ENCODE data around the gene CNTFR. TPM values are rescaled to one million over a fixed set of nuclear protein-coding genes. Genes with fewer than 3 reads are reported as not detected.
A peak's percentile ranks its signal among the peaks of the same experiment; 100 is the strongest.

Gene CNTFR
- total and polyA plus RNA-seq, 2 experiments from 2014 or later = not detected

GRCh38 chr9:34607331-34607730 is 17.8 kb upstream of the CNTFR start:
- no peak overlapping the region for H3K4me3 ChIP-seq
- H3K9me2 ChIP-seq (ENCODE audit: insufficient read depth) = no peaks in the 10 kb centered on the region
- H3K27ac ChIP-seq = no peak overlapping the region
- in situ Hi-C loops (cut with MboI) = loop anchor here (25.0 kb wide), 1 partner anchor 95 kb away; the partner anchor contains the start of gene ENHO
- peaks cover 5% of the 10 kb centered on the region; the same call in 1 of the 2 replicates for H3K4me1 ChIP-seq (ENCODE audit: insufficient read depth)
- no peaks in the 10 kb centered on the region for H4K20me1 ChIP-seq (ENCODE audit: insufficient read depth)
- H3K27me3 ChIP-seq (replicated peaks; ENCODE audit: insufficient read depth) = no peaks in the 10 kb centered on the region
- no peak overlapping the region for H2AFZ ChIP-seq
- no peak overlapping the region for H3K4me2 ChIP-seq (ENCODE audit: unreplicated experiment)
- WGBS, 2 experiments (ENCODE audit: low coverage in 1 of 2, low lambda C conversion rate in 2 of 2, missing lambda C conversion rate in 2 of 2) = 66 to 85% methylated on average over 2 of the region's 2 CpGs
- H3F3A ChIP-seq (ENCODE audit: insufficient read depth) = no peaks in the 10 kb centered on the region
- H3K9me3 ChIP-seq (ENCODE audit: low read depth) = no peaks in the 10 kb centered on the region
- TF ChIP-seq EZH2 (IDR thresholded peaks at IDR 0.05; ENCODE audit: insufficient read depth, poor library complexity, severe bottlenecking) = no peak
- no peak for DNase-seq
- no peak overlapping the region for H3K9ac ChIP-seq
- no peaks in the 10 kb centered on the region for H3K36me3 ChIP-seq (ENCODE audit: low read depth)
- peaks cover 16% of the 10 kb centered on the region for H3K79me2 ChIP-seq (ENCODE audit: insufficient read depth)

GRCh38 chr9:34606905-34607304 is 17.4 kb upstream of the CNTFR start:
- Histone ChIP-seq H3K4me2 (ENCODE audit: unreplicated experiment) (no peak overlapping the region), H3K4me1 (ENCODE audit: insufficient read depth) (peaks cover 5% of the 10 kb centered on the region; the same call in 1 of the 2 replicates), H2AFZ (no peak overlapping the region), H3K79me2 (ENCODE audit: insufficient read depth) (peaks cover 16% of the 10 kb centered on the region), H3K9me2 (ENCODE audit: insufficient read depth) (no peaks in the 10 kb centered on the region), H3K9ac (no peak overlapping the region), H3K27ac (no peak overlapping the region), H3K9me3 (ENCODE audit: low read depth) (no peaks in the 10 kb centered on the region), H3K27me3 (replicated peaks; ENCODE audit: insufficient read depth) (no peaks in the 10 kb centered on the region), H3K4me3 (no peak overlapping the region), H3K36me3 (ENCODE audit: low read depth) (no peaks in the 10 kb centered on the region), H4K20me1 (ENCODE audit: insufficient read depth) (no peaks in the 10 kb centered on the region), H3F3A (ENCODE audit: insufficient read depth) (no peaks in the 10 kb centered on the region)
- in situ Hi-C loops (cut with MboI) = loop anchor here (25.0 kb wide), 1 partner anchor 95 kb away; the partner anchor contains the start of gene ENHO
- WGBS, 2 experiments (ENCODE audit: low coverage in 1 of 2, low lambda C conversion rate in 2 of 2, missing lambda C conversion rate in 2 of 2) = 87 to 90% methylated on average over 3 of the region's 3 CpGs
- no peak for DNase-seq
- TF ChIP-seq EZH2 (IDR thresholded peaks at IDR 0.05; ENCODE audit: insufficient read depth, poor library complexity, severe bottlenecking) (no peak), EZH2phosphoT487 (IDR thresholded peaks at IDR 0.05; ENCODE audit: insufficient read depth, low read depth) (no peak)

- H3K9ac ChIP-seq = no peak overlapping the region
- in situ Hi-C loops (cut with MboI) = loop anchor here (25.0 kb wide), 1 partner anchor 94 kb away; the partner anchor contains the start of gene ENHO
These were observed 16.7 kb upstream of the CNTFR start for GRCh38 chr9:34606190-34606589.

GRCh38 chr9:34603610-34604231 is 14.2 kb upstream of the CNTFR start:
- H3K4me3 ChIP-seq = no peak overlapping the region
- H3K27ac ChIP-seq = no peak overlapping the region
- H3K4me2 ChIP-seq (ENCODE audit: unreplicated experiment) = no peak overlapping the region
- no peaks in the 10 kb centered on the region for H3K9me3 ChIP-seq (ENCODE audit: low read depth)
- H3F3A ChIP-seq (ENCODE audit: insufficient read depth) = no peaks in the 10 kb centered on the region
- H3K4me1 ChIP-seq (ENCODE audit: insufficient read depth) = no peaks in the 10 kb centered on the region
- no peaks in the 10 kb centered on the region for H4K20me1 ChIP-seq (ENCODE audit: insufficient read depth)
- TF ChIP-seq EZH2phosphoT487 (IDR thresholded peaks at IDR 0.05; ENCODE audit: insufficient read depth, low read depth) (no peak), EZH2 (IDR thresholded peaks at IDR 0.05; ENCODE audit: insufficient read depth, poor library complexity, severe bottlenecking) (no peak)
- no peaks in the 10 kb centered on the region for H3K27me3 ChIP-seq (replicated peaks; ENCODE audit: insufficient read depth)
- H3K9me2 ChIP-seq (ENCODE audit: insufficient read depth) = no peaks in the 10 kb centered on the region
- in situ Hi-C loops (cut with MboI) = loop anchor here (25.0 kb wide), 1 partner anchor 91 kb away; the partner anchor contains the start of gene ENHO
- H2AFZ ChIP-seq = no peak overlapping the region
- DNase-seq = peak; percentile 68
- WGBS, 2 experiments (ENCODE audit: low coverage in 1 of 2, low lambda C conversion rate in 2 of 2, missing lambda C conversion rate in 2 of 2) = 23% methylated on average over 4 of the region's 4 CpGs
- H3K79me2 ChIP-seq (ENCODE audit: insufficient read depth) = no peaks in the 10 kb centered on the region
- H3K36me3 ChIP-seq (ENCODE audit: low read depth) = no peaks in the 10 kb centered on the region
- H3K9ac ChIP-seq = no peak overlapping the region

More at GRCh38 chr9:34606190-34606589, 16.7 kb upstream of the CNTFR start:
- no peak overlapping the region for H3K4me3 ChIP-seq
- H3K9me2 ChIP-seq (ENCODE audit: insufficient read depth) = no peaks in the 10 kb centered on the region
- no peak overlapping the region for H3K4me2 ChIP-seq (ENCODE audit: unreplicated experiment)
- DNase-seq = no peak
- no peak overlapping the region for H3K27ac ChIP-seq
- H2AFZ ChIP-seq = no peak overlapping the region
- H3K36me3 ChIP-seq (ENCODE audit: low read depth) = no peaks in the 10 kb centered on the region
- TF ChIP-seq EZH2 (IDR thresholded peaks at IDR 0.05; ENCODE audit: insufficient read depth, poor library complexity, severe bottlenecking) (no peak), EZH2phosphoT487 (IDR thresholded peaks at IDR 0.05; ENCODE audit: insufficient read depth, low read depth) (no peak)
- peaks cover 10% of the 10 kb centered on the region for H3K79me2 ChIP-seq (ENCODE audit: insufficient read depth)
- no peaks in the 10 kb centered on the region for H3K9me3 ChIP-seq (ENCODE audit: low read depth)
- peaks cover 4% of the 10 kb centered on the region; the same call in 1 of the 2 replicates for H3K4me1 ChIP-seq (ENCODE audit: insufficient read depth)
- no peaks in the 10 kb centered on the region for H3F3A ChIP-seq (ENCODE audit: insufficient read depth)
- no peaks in the 10 kb centered on the region for H3K27me3 ChIP-seq (replicated peaks; ENCODE audit: insufficient read depth)
- H4K20me1 ChIP-seq (ENCODE audit: insufficient read depth) = no peaks in the 10 kb centered on the region
